ENCODE data around the gene COL4A2.

The COL4A2 gene

GRCh38 chr13:110464556-110465333, 157.7 kb downstream of the COL4A2 start:
- no peak for TF ChIP-seq CTCF (IDR thresholded peaks at IDR 0.05; ENCODE audit: borderline replicate concordance, insufficient read depth, low read depth, low read length)
- no peak overlapping the region for H3K4me3 ChIP-seq (ENCODE audit: low read depth, low read length)

- TF ChIP-seq CTCF (IDR thresholded peaks at IDR 0.05; ENCODE audit: borderline replicate concordance, insufficient read depth, low read depth, low read length) = no peak
- no peak overlapping the region for H3K4me3 ChIP-seq (ENCODE audit: low read depth, low read length)
These were observed 158.6 kb downstream of the COL4A2 start for GRCh38 chr13:110465696-110466095.

- no peak overlapping the region for H3K4me3 ChIP-seq (ENCODE audit: low read depth, low read length)
- TF ChIP-seq CTCF (IDR thresholded peaks at IDR 0.05; ENCODE audit: borderline replicate concordance, insufficient read depth, low read depth, low read length) = no peak
These were observed 159.3 kb downstream of the COL4A2 start for GRCh38 chr13:110466266-110466915.

- H3K4me3 ChIP-seq (ENCODE audit: low read depth, low read length) = no peak overlapping the region
- TF ChIP-seq CTCF (IDR thresholded peaks at IDR 0.05; ENCODE audit: borderline replicate concordance, insufficient read depth, low read depth, low read length) = no peak
These were observed 160.5 kb downstream of the COL4A2 start for GRCh38 chr13:110467516-110468110.

- TF ChIP-seq CTCF (IDR thresholded peaks at IDR 0.05; ENCODE audit: borderline replicate concordance, insufficient read depth, low read depth, low read length) = no peak
- no peak overlapping the region for H3K4me3 ChIP-seq (ENCODE audit: low read depth, low read length)
These were observed 162.0 kb downstream of the COL4A2 start for GRCh38 chr13:110468986-110469495.

GRCh38 chr13:110469597-110469996, 162.5 kb downstream of the COL4A2 start:
- TF ChIP-seq CTCF (IDR thresholded peaks at IDR 0.05; ENCODE audit: borderline replicate concordance, insufficient read depth, low read depth, low read length) = no peak
- H3K4me3 ChIP-seq (ENCODE audit: low read depth, low read length) = no peak overlapping the region
